GM18517 (cell line): ENCODE measurements around the gene RPS6KA1.
"Not testable (repeated sequence)": the region's sequence is repeated elsewhere in the genome, so short reads cannot be mapped to it uniquely, and the experiment has no call there.

Experiments used
- ATAC-seq: cut with Tn5 transposase; IDR thresholded peaks from one replicate; pipeline ENCODE4 v1.9.1; 2021; ENCODE audit warnings: mild to moderate bottlenecking, moderate library complexity; ENCODE audit not compliant: unreplicated experiment

RPS6KA1 gene

DNA sequence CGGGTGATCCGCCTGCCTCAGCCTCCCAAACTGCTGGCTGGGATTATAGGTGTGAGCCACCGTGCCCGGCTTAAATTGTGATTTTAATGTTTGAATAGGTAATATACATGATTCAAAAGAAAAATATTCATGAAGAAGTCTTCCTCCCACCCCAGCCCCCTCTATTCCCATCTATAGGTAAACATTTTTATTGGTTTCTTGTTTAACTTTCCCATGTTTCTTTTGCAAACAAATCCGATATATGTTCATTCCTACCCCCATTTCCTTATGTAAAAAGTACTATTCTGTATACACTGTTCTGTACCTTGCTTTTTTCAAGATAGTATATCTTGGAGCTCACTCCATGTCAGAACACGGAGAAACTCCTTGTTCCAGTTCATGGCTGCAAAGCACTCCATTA is 23.2 kb downstream of the RPS6KA1 start:
- no peak for ATAC-seq

DNA sequence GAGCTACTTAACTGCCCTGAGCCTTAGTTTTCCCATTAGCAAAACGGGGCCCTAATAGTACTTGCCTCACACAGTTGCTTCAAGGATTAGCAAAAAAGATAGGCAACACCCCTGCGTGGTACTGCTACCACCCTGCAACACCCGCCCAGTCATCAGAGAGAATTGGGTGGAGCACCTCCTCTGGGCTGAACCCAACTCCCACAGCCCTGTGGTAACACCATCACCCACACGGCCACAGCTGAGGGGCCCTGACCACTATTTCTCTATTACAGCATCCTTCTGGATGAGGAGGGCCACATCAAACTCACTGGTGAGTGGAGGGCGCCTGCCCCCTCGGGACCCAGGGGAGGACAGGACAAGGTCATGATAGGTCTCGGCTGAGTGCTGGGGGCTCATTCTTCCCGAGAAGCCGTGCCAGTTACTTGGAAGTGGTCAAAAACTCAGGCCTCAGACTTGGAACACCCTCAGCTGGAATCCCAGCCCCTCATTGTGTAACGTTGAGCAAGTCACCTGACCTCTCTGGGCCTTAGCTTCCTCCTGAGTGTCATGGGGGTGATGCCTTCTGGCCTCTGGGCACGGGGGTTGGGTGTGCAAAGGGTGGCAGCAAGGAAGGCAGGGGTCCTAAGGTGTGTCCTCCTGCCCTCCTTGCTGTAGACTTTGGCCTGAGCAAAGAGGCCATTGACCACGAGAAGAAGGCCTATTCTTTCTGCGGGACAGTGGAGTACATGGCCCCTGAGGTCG is 24.6 kb downstream of the RPS6KA1 start:
- no peak for ATAC-seq

DNA sequence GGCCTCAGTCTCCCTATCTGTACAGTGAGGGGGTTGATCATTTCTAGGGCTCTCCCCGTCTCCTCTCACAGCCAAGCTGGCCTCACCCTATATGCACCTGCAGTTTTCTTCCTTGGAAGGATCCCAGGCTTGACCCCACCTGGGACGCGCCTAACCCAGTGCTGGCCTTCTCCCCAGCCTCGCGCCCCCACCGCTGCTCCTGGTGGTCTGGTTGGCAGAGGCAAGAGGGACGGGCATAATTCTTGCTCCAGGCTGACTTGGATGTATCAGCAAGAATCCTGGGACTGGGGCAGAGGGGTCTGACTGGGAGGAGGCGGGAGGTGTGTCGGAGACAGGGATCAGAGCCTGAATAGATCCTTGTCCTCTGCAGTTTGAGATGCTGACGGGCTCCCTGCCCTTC is 25.2 kb downstream of the RPS6KA1 start:
- ATAC-seq, result no peak

DNA sequence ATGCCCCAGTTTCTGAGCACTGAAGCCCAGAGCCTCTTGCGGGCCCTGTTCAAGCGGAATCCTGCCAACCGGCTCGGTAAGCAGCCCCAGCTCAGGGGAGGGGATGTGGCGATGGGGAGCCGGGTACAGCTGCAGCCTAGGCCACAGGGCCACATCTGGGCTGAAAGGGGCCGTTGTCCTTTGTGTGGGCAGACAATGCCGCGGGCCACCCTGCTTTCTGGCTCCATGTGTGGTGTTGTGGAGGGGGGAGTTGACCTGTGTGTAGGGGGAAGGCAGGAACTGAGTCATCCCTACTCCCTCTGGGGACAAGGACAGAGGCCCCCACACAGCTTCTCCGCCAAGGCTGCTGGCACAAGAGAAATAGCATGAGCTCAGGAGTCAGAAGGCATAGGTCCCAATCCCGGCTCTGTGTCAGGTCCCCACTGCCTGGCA is 26.0 kb downstream of the RPS6KA1 start:
- ATAC-seq, result no peak

DNA sequence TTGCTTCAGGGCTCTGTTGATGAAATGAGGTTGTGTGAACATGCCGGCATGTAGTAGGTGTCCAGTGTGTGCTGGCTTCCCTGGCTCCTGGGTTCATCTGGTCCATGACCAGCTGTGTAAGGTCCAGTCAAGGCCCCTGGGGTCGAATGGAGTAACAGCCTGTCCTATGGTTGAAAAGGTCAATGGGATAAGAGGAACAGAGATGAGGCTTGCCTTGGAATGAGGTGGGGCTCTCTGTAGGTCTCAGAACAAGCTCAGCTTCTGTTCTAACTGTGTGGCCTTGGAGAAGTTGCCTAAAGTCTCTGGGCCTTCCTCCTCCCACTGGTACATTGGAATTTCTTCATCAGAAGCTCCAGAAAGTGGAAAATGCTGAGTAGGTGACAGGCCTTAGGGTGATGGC is 26.6 kb downstream of the RPS6KA1 start:
- ATAC-seq, result no peak

DNA sequence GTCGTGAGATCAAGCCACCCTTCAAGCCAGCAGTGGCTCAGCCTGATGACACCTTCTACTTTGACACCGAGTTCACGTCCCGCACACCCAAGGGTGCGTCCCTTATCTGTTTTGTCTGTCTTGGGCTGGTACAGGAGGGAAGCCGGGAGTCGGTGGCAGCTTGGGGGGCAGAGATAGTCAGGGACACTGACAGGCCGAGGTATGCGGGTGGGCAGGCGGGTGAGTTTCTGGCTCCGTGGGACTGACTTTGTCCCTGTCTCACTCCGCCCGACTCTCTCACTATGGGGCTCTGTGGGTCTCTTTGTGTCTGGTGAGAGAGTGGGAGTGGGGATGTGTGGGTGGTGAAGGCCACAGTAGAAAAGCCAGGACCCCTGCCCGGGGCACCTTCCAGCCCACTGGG is 27.4 kb downstream of the RPS6KA1 start:
- no peak for ATAC-seq

DNA sequence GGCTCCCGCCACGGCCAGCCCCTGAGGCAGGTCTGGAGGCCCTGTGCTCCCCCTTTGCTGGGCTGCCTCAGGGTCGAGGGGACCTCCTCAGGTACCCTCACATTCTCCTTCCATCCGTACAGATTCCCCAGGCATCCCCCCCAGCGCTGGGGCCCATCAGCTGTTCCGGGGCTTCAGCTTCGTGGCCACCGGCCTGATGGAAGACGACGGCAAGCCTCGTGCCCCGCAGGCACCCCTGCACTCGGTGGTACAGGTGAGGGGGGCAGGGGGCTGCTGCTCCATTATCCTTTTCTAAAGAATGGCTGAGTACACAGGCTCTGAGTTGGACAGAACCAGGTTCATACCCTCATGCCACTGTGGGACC is 29.1 kb downstream of the RPS6KA1 start:
- ATAC-seq, result no peak

DNA sequence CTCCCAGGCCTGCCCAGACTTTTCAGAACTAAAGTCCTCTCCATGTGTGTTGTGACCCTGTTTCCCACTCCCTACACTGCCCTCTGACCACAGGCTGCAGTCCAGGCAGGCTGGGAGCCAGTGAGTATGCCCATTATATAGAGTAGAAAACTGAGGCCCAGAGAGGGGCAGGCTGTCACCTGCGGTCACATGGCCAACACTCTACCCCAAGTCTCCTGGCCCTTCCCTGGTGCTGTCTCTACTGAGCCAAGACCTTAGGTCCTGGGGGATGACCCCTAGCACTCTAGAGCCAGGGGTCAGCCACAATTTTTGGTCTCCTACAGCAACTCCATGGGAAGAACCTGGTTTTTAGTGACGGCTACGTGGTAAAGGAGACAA is 30.8 kb downstream of the RPS6KA1 start:
- no peak for ATAC-seq

DNA sequence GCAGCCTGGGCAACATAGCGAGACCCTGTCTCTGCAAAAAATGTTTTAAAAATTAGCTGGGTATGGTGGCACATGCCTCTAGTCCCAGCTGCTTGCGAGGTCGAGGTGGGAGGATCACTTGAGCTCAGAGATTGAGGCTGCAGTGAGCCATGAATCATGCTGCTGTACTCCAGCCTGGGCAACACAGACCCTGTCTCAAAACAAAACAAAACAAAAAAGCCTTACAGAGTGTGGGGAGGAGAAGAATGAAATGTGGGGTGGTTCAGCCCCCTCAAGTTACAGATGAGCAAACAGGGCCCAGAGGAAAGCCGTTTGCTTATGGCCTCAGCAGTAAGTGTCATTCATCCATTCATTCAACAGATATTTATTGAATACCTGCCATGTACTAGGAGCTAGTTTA is 40.7 kb downstream of the RPS6KA1 start:
- no peak for ATAC-seq

DNA sequence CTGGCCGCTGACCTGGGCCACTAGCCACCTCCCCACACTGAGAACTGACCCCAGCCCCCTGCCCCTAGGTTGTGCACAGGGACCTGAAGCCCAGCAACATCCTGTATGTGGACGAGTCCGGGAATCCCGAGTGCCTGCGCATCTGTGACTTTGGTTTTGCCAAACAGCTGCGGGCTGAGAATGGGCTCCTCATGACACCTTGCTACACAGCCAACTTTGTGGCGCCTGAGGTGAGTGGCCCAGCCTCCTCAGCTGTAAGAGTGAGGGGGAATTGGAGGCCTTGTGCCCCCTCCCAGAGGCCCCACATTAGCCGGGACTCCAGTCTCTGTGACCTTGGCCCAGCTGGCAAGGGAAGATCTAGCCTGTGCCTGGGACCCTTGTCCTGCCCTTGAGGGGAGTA is 41.8 kb downstream of the RPS6KA1 start:
- no peak for ATAC-seq

DNA sequence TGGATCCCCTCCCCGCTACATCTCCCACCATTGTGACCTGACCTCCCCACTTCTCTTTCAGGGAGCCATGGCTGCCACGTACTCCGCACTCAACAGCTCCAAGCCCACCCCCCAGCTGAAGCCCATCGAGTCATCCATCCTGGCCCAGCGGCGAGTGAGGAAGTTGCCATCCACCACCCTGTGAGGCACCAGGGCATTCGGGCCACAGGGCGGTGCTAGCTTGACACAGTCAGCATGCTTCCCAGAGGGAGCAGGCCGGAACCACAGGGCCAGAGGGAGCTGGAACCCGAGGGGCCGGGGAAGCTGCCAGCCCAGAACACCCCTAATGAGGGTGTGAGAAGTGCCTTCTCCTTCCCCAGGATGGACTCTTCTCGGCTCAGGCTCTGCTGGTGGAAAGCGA is 44.5 kb downstream of the RPS6KA1 start:
- no peak for ATAC-seq

DNA sequence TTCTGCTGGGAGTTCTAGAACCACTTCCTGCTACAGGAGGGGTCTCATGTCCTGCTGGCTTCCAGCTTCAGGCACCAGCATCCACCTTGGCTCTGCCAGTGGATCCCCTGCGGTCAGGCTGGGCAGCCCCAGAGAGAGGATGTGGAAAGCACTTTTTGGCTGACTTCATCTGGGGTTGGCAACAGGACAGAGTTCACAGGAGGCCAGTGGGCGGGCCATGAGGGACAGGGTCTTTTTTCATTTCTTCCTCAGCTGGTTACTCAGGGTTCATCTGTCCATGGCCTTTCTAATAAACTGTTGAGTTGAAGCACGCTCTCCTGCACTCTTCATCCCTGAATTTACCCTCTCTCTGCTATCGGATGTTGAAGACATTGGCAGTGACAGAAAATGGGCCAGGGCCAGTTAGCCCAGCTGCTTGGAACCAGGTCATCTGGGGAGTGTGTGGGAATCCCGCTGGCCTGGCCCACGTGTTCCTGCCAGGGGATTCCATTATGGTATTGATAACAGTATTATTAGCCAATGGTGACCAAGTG is 45.2 kb downstream of the RPS6KA1 start:
- no peak for ATAC-seq

DNA sequence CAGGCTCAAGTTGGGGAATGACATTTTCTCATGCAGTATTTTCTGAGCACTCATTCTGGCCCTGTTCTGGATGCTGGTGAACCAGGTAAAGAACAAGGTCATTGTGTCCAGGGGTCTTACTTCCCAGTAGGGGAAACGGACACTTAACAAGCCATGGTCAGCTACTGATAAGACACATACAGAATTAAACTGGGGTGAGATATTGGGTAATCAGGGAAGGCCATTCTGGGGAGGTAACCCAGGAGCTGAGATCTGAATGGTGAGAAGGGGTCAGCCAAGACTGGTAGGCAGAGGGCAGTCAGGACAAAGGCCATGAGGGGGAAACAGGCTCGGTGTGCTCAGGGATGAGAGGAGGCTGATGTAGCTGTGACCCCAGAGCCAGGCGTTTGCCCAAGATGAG is 45.8 kb downstream of the RPS6KA1 start:
- no peak for ATAC-seq

DNA sequence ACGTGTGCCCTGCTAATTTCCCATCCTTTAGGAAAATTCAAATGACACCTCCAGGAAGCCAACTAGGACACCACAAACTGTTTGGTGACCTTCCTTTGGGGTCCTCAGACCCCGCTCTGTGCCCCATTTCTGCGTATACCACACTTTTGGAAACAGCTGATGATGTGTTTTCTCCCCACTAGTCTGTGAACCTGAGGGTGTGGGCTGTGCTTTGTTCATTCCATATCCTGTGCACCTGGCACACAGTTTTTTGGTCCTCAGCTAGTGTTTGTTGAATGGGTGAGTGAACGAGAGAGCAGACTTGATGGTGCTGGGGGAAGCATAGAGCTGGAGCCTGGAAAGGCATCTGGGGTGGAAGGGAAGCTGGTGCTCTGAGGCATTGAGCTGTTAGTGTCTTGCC is 48.6 kb downstream of the RPS6KA1 start:
- ATAC-seq, result no peak

DNA sequence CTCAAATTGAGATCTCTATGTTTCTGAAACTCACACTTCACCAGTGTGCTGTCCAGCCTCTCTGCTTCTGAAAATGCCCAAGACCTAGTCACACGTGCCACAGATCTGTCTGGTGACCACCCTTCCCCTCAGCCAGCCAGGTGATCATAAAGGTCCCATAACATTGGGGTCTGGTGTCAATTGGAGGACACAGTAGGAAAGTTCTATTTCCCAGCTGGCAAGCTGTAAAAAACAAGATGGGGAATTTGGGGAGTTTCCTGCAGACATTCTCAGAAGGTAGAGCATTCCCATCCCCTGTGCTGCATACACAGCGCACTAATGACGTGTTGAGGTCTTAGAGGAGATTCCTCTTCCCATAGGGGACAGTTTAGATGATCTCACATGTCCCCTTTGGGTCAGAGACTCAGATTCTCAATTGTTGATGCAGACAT is 50.1 kb downstream of the RPS6KA1 start:
- no peak for ATAC-seq

DNA sequence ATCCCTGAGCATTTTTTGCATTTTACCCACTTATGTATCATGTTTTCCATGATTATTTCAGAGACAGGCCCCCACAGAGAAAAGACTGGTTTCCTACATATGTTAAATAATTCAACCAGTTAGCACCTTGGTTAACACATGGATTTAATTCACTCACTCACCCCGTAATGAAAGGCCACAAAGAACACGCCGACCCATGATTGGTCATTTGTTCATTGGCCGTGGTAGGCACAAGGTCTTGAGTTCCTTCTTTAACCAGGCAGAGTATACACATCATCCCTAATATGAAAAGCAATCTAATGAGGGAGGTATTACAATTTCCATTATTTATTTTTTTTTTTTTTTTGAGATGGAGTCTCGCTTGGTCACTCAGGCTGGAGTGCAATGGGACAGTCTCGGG is 50.6 kb downstream of the RPS6KA1 start:
- no peak for ATAC-seq

DNA sequence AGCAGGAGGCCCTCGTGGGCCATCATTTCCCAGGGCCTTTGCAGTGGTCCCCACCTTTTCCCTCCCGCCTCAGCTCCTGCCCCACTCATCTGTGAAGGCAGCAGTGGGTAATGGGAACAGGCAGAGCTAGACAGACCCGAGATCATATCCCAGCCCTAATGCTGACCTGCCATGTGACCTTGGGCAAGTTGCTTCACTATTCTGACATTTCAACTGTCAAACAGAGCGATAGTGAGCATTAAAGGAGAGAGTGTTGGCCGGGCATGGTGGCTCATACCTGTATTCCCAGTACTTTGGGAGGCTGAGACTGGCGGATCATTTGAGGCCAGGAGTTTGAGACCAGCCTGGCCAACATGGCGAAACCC is 51.7 kb downstream of the RPS6KA1 start:
- no peak for ATAC-seq

DNA sequence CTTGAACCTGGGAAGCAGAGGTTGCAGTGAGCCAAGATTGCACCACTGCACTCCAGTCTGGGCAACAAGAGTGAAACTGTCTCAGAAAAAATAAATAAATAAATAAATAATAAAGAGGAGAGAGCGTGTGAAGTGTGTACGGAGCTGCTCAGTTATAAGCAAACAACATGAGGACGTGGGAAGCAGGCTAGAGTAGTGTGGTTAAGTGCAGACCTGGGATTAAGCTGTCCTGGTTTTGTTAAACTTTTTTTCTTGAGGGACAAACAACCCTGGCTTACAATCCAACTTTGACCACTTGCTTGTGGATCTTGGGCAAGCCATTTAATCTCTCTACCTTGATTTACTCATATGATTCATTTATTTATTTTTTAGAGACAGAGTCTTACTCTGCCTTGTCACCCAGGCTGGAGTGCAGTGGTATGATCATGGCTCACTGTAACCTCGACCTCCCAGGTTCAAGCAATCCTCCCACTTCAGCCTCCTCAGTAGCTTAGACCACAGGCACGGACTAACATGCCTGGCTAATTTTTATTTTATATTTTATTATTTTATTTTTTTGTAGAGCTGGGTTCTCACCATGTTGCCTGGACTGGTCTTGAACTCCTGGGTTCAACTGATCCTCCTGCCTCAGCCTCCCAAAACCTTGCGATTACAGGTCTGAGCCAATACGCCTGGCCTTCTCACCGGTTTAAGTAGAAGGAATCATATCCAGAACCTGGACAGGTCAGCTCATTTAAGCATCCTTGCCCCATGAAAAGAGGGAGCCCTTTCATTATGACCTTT is 52.7 kb downstream of the RPS6KA1 start:
- no peak for ATAC-seq

DNA sequence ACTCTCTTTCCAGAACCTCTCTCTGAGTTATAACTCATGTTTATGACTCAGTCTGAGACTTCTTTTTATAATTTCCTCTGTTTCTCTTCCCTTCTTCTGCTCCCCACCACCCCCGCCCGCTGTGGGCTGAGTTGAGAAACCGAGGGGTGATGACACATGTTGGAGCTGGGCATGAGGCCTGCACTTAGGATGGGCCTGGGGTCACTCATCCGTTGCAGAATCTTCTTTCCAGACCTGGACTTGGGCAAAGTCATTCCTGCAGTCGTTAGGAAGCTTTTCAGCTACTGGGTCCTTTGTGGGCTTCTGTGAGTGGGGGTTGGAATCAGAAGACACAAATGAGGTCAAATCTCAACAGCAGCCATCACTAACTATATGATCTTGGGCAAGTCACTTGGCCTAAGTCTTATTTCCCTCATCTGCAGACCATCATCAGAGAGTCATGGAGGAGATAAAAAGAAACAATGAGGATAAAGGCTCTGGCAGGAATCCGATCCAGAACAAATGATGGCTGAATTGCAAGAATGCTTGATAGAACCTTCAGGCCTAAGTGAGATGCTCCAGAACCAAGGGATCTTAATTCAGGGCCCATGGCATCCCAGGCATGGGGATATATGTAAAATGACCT is 53.4 kb downstream of the RPS6KA1 start:
- no peak for ATAC-seq

DNA sequence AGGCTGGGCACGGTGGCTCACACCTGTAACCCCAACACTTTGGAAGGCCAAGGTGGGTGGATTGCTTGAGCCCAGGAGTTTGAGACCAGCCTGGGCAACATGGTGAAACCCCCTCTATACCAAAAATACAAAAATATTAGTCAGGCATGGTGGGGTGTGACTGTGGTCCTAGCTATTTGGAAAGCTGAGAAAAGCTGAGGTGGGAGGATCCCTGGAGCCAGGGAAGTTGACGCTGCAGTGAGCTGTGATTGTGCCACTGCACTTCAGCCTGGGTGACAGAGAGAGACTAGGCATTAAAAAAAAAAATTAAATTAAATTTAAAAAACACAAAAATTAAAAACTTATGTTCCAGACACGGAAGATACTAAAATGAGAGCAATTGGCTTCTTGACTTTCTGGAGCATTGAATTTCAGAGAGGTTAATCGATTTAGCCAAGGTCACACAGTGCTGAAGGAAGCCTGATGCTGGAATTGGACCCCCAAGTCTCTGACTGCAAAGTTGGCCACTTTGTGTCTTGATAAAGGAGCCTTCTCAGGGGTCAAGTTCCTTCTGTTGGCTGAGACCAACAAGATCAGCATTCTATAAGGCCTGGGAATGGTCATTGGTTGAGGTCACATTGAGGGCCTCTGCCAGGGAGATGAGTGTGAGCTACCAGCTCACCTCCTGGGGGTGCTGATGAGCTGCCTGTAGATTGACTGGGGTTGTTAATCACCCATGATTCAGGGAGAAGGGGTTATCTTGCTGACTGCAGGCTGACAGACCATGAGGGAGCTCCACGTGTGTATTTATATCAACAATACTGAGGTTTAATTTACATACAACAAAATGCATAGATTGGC is 54.3 kb downstream of the RPS6KA1 start:
- ATAC-seq, result no peak

DNA sequence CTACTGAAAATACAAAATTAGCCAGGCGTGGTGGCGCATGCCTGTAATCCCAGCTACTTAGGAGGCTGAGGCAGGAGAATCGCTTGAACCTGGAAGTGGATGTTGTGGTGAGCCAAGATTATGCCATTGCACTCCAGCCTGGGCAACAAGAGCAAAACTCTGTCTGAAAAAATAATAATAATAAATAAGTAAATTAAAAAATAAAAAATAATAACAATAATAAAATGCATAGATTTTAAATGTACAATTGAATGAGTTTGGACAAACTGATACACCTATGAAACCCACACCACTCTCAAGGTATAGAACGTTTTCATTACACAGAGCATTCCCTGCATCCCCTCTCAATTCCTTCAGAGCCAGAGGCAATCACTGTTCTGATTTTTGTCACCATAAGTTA is 55.0 kb downstream of the RPS6KA1 start:
- not testable (repeated sequence) for ATAC-seq
